Stimulated activated CD8-positive, alpha-beta memory T cell treated with anti-CD3 and anti-CD28 coated beads, Interleukin-7, amount 100 ng/mL, for 1 hour (primary cell): ENCODE results near the gene WNK2.

ENCODE experiments used
- DNase-seq, 2 donors: peaks; one replicate each; pipeline ENCODE4 v3.0.0-alpha.2; 2020; ENCODE audit warnings: low read depth in 2 of 2

WNK2 gene

GRCh38 chr9:93265972-93266371 is 82.0 kb downstream of the WNK2 start:
- no peak for DNase-seq

- no peak for DNase-seq
These were observed 82.6 kb downstream of the WNK2 start for GRCh38 chr9:93266521-93267001.

- DNase-seq: no peak
These were observed 83.2 kb downstream of the WNK2 start for GRCh38 chr9:93267091-93267541.

GRCh38 chr9:93267681-93268505 is 84.0 kb downstream of the WNK2 start:
- DNase-seq: no peak

- DNase-seq: no peak
These were observed 84.8 kb downstream of the WNK2 start for GRCh38 chr9:93268551-93269314.

GRCh38 chr9:93270976-93271375 is 87.0 kb downstream of the WNK2 start:
- DNase-seq: no peak

GRCh38 chr9:93276973-93277372 is 93.0 kb downstream of the WNK2 start:
- no peak for DNase-seq

- DNase-seq: no peak
These were observed 94.2 kb downstream of the WNK2 start for GRCh38 chr9:93278144-93278543.

GRCh38 chr9:93280661-93281259 is 96.8 kb downstream of the WNK2 start:
- no peak for DNase-seq

GRCh38 chr9:93286252-93287188 is 102.6 kb downstream of the WNK2 start:
- no peak for DNase-seq

- DNase-seq: no peak
These were observed 103.2 kb downstream of the WNK2 start for GRCh38 chr9:93287189-93287552.

- DNase-seq: no peak
These were observed 103.7 kb downstream of the WNK2 start for GRCh38 chr9:93287593-93287992.

GRCh38 chr9:93288341-93288740 is 104.4 kb downstream of the WNK2 start:
- no peak for DNase-seq

- no peak for DNase-seq
These were observed 105.2 kb downstream of the WNK2 start for GRCh38 chr9:93288891-93289883.

GRCh38 chr9:93290495-93291434 is 106.8 kb downstream of the WNK2 start:
- no peak for DNase-seq

GRCh38 chr9:93291536-93292287 is 107.8 kb downstream of the WNK2 start:
- no peak for DNase-seq

- no peak for DNase-seq
These were observed 108.3 kb downstream of the WNK2 start for GRCh38 chr9:93292288-93292615.

- no peak for DNase-seq
These were observed 108.9 kb downstream of the WNK2 start for GRCh38 chr9:93292664-93293328.
